WTC11 (cell line): Measurements from ENCODE around the gene TFDP1. TPM values are rescaled to one million over a fixed set of nuclear protein-coding genes. Genes with fewer than 3 reads are reported as not detected.

Source experiments
- ATAC-seq: fragments of 200-7000 bp; cut with Tn5 transposase; 2 replicates; pipeline ENCODE4 v1.10.0; 2021; ENCODE audit warnings: mild to moderate bottlenecking, moderate library complexity
- CTCF ChIA-PET: fragments of 300-600 bp; sonication (Branson Sonifier 250); formaldehyde crosslinking; loops from one replicate; lab custom pipeline; 2021; ENCODE audit warnings: antibody characterized with exemption; lab: Charles Lee
- POLR2A ChIA-PET: fragments of 350-600 bp; sonication (Branson Sonifier 250); formaldehyde crosslinking; loops from one replicate; lab custom pipeline; 2021; ENCODE audit warnings: antibody characterized with exemption; lab: Charles Lee
- DNase-seq: peaks from one replicate; pipeline ENCODE4 v3.0.0; 2021; ENCODE audit warnings: low spot score
- H3K27ac Mint-ChIP-seq: 2 replicates; pipeline ENCODE4 v1.8.0; 2021; ENCODE audit warnings: mixed read lengths
- H3K27me3 Mint-ChIP-seq: 2 replicates; pipeline ENCODE4 v1.8.0; 2021; ENCODE audit warnings: low read depth, mild to moderate bottlenecking, moderate library complexity, mixed read lengths
- H3K36me3 Mint-ChIP-seq: 2 replicates; pipeline ENCODE4 v1.8.0; 2021; ENCODE audit warnings: mixed read lengths
- H3K4me1 Mint-ChIP-seq: 2 replicates; pipeline ENCODE4 v1.8.0; 2022; ENCODE audit warnings: mixed read lengths
- H3K4me3 Mint-ChIP-seq: 2 replicates; pipeline ENCODE4 v1.8.0; 2021; ENCODE audit warnings: mild to moderate bottlenecking, moderate library complexity, mixed read lengths
- H3K9me3 Mint-ChIP-seq: 2 replicates; pipeline ENCODE4 v1.8.0; 2021; ENCODE audit warnings: mixed read lengths
- AR ChIP-seq: fragments of 250-450 bp; sonication (Bioruptor Pico); IDR thresholded peaks from 2 replicates; pipeline ENCODE4 v1.9.0; 2021; ENCODE audit warnings: mild to moderate bottlenecking
- ATF1 ChIP-seq: sonication (generic); formaldehyde crosslinking; IDR thresholded peaks from 2 replicates; pipeline ENCODE4 v1.8.1; 2023; ENCODE audit warnings: mild to moderate bottlenecking, moderate library complexity, missing genetic modification reagents
- ATF2 ChIP-seq: sonication (generic); formaldehyde crosslinking; IDR thresholded peaks from 2 replicates; pipeline ENCODE4 v1.8.1; 2022; ENCODE audit warnings: low read depth, missing genetic modification reagents, borderline replicate concordance
- CREM ChIP-seq: sonication (generic); formaldehyde crosslinking; IDR thresholded peaks from 2 replicates; pipeline ENCODE4 v1.8.1; 2022; ENCODE audit warnings: mild to moderate bottlenecking, missing genetic modification reagents, moderate library complexity
- CTCF ChIP-seq: fragments of 200-600 bp; IDR thresholded peaks from 2 replicates; pipeline ENCODE4 v1.8.0; 2022; ENCODE audit warnings: antibody characterized with exemption
- E2F1 ChIP-seq: sonication (generic); formaldehyde crosslinking; IDR thresholded peaks from 2 replicates; pipeline ENCODE4 v1.8.0; 2022; ENCODE audit warnings: mild to moderate bottlenecking, missing genetic modification reagents
- ELF4 ChIP-seq: sonication (generic); formaldehyde crosslinking; IDR thresholded peaks from 2 replicates; pipeline ENCODE4 v1.8.1; 2022; ENCODE audit warnings: low read depth, mild to moderate bottlenecking, moderate library complexity, missing genetic modification reagents
- EMX1 ChIP-seq: fragments of 250-450 bp; sonication (Bioruptor Pico); IDR thresholded peaks from 2 replicates; pipeline ENCODE4 v1.8.0; 2021; ENCODE audit warnings: mild to moderate bottlenecking
- FOXP1 ChIP-seq: sonication (generic); formaldehyde crosslinking; IDR thresholded peaks from 2 replicates; pipeline ENCODE4 v1.8.0; 2022; ENCODE audit warnings: missing genetic modification reagents, mild to moderate bottlenecking, moderate library complexity, borderline replicate concordance
- FOXP4 ChIP-seq: sonication (generic); formaldehyde crosslinking; IDR thresholded peaks from 2 replicates; pipeline ENCODE4 v1.8.0; 2022; ENCODE audit warnings: mild to moderate bottlenecking, missing genetic modification reagents
- GABPB1 ChIP-seq: sonication (generic); formaldehyde crosslinking; IDR thresholded peaks from 2 replicates; pipeline ENCODE4 v1.8.1; 2023; ENCODE audit warnings: mild to moderate bottlenecking, missing genetic modification reagents
- GRHL2 ChIP-seq: fragments of 250-450 bp; sonication (Bioruptor Pico); IDR thresholded peaks from 2 replicates; pipeline ENCODE4 v1.8.0; 2022; ENCODE audit warnings: mild to moderate bottlenecking, moderate library complexity; ENCODE audit not compliant: insufficient replicate concordance, severe bottlenecking
- MYBL2 ChIP-seq: sonication (generic); formaldehyde crosslinking; IDR thresholded peaks from 2 replicates; pipeline ENCODE4 v1.8.1; 2023; ENCODE audit warnings: mild to moderate bottlenecking, moderate library complexity, missing genetic modification reagents
- NFATC4 ChIP-seq: fragments of 250-450 bp; sonication (Bioruptor Pico); IDR thresholded peaks from 2 replicates; pipeline ENCODE4 v1.9.0; 2021; ENCODE audit warnings: mild to moderate bottlenecking
- SMAD3 ChIP-seq: sonication (generic); formaldehyde crosslinking; IDR thresholded peaks from 2 replicates; pipeline ENCODE4 v1.8.0; 2022; ENCODE audit warnings: missing genetic modification reagents, mild to moderate bottlenecking, borderline replicate concordance
- SOX15 ChIP-seq: fragments of 250-450 bp; sonication (Bioruptor Pico); IDR thresholded peaks from 2 replicates; pipeline ENCODE4 v1.9.0; 2021; ENCODE audit warnings: mild to moderate bottlenecking
- TEAD1 ChIP-seq: sonication (generic); formaldehyde crosslinking; IDR thresholded peaks from 2 replicates; pipeline ENCODE4 v1.8.0; 2022; ENCODE audit warnings: mild to moderate bottlenecking, missing genetic modification reagents
- ZBTB21 ChIP-seq: sonication (generic); formaldehyde crosslinking; IDR thresholded peaks from 2 replicates; pipeline ENCODE4 v1.8.1; 2023; ENCODE audit warnings: mild to moderate bottlenecking, missing genetic modification reagents, borderline replicate concordance
- ZNF263 ChIP-seq: sonication (generic); formaldehyde crosslinking; IDR thresholded peaks from 2 replicates; pipeline ENCODE4 v1.8.1; 2022; ENCODE audit warnings: low read depth, mild to moderate bottlenecking, moderate library complexity, missing genetic modification reagents
- ZNF317 ChIP-seq: sonication (generic); formaldehyde crosslinking; IDR thresholded peaks from 2 replicates; pipeline ENCODE4 v1.8.1; 2023; ENCODE audit warnings: low read depth, mild to moderate bottlenecking, moderate library complexity, missing genetic modification reagents, borderline replicate concordance
- ZNF396 ChIP-seq: fragments of 250-450 bp; sonication (Bioruptor Pico); IDR thresholded peaks from 2 replicates; pipeline ENCODE4 v1.8.0; 2021; ENCODE audit warnings: mild to moderate bottlenecking, moderate library complexity, borderline replicate concordance
- ZNF532 ChIP-seq: fragments of 250-450 bp; sonication (Bioruptor Pico); IDR thresholded peaks from 2 replicates; pipeline ENCODE4 v1.9.0; 2021; ENCODE audit warnings: mild to moderate bottlenecking, borderline replicate concordance
- total RNA-seq: library from RNA; stranded (reverse); gene quantifications from 3 replicates; pipeline ENCODE4 v1.2.3, GENCODE V29; 2021

The TFDP1 gene
- total RNA-seq, 1 experiment from 2014 or later: 61.2 TPM

GRCh38 chr13:113646376-113646775 lies 61.8 kb downstream of the TFDP1 start:
- TF ChIP-seq MYBL2 (no peak), ATF2 (CRISPR knock-in tag) (no peak), AR (CRISPR knock-in tag) (no peak)
- Mint-ChIP-seq H3K27ac (no peak overlapping the region), H3K36me3 (peaks cover 25% of the 10 kb centered on the region), H3K27me3 (no peaks in the 10 kb centered on the region), H3K9me3 (peaks cover 27% of the 10 kb centered on the region), H3K4me3 (no peak overlapping the region), H3K4me1 (no peaks in the 10 kb centered on the region; the same call in 1 of the 2 replicates)
- CTCF ChIA-PET: no interaction called here
- POLR2A ChIA-PET: no interaction called here
- DNase-seq (no peak), ATAC-seq (no peak)

GRCh38 chr13:113646921-113647340 lies 62.4 kb downstream of the TFDP1 start:
- Mint-ChIP-seq H3K4me1 (no peaks in the 10 kb centered on the region; the same call in 1 of the 2 replicates), H3K4me3 (no peak overlapping the region), H3K36me3 (peaks cover 20% of the 10 kb centered on the region), H3K9me3 (peaks cover 24% of the 10 kb centered on the region), H3K27ac (no peak overlapping the region), H3K27me3 (no peaks in the 10 kb centered on the region)
- DNase-seq (peak; percentile 5), ATAC-seq (no peak)
- CTCF ChIA-PET: no interaction called here
- TF ChIP-seq GRHL2 (no peak), ZNF396 (CRISPR knock-in tag) (no peak), ZNF263 (no peak), NFATC4 (CRISPR knock-in tag) (no peak), ATF1 (CRISPR knock-in tag) (no peak), FOXP4 (CRISPR knock-in tag) (no peak), ZBTB21 (no peak), SMAD3 (CRISPR knock-in tag) (no peak), SOX15 (CRISPR knock-in tag) (no peak), FOXP1 (CRISPR knock-in tag) (no peak), ELF4 (no peak), CREM (CRISPR knock-in tag) (no peak), EMX1 (CRISPR knock-in tag) (no peak), E2F1 (CRISPR knock-in tag) (no peak), CTCF (no peak), GABPB1 (CRISPR knock-in tag) (no peak), TEAD1 (CRISPR knock-in tag) (no peak), ZNF532 (no peak), ZNF317 (CRISPR knock-in tag) (no peak)
- POLR2A ChIA-PET: no interaction called here
